GM21390 (cell line): Measurements from ENCODE around the gene HOXA11.

ENCODE experiments used
- ATAC-seq: cut with Tn5 transposase; IDR thresholded peaks from one replicate; pipeline ENCODE4 v1.9.1; 2021; ENCODE audit not compliant: unreplicated experiment

Gene HOXA11

DNA sequence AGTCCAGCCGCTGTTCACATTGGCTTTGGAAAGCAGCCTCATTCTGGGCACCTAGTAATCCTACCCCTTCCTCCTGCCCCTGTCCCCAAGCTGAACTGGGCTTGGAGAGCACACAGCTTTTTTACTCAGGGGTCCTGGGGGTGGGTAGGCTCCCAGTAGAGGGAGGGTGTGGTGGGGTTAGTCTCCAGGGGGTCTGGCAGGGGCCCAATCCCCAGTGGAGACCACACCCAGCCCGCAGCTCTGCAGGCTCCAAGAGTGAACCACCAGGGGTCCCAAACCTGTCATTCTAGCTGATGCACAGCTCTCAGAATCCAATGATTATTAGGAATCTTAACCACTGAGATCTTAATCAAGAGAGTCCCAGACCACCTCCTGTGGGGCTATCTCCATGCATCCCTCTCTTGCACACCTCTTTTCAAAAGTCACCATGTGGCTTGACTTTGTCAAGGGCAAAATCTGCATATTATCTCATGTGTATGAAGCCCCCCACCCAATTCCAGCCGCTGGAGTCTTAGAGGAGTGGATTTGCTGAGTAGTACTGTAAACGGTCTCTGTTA is 2.7 kb downstream of the HOXA11 start:
- ATAC-seq: no peak

DNA sequence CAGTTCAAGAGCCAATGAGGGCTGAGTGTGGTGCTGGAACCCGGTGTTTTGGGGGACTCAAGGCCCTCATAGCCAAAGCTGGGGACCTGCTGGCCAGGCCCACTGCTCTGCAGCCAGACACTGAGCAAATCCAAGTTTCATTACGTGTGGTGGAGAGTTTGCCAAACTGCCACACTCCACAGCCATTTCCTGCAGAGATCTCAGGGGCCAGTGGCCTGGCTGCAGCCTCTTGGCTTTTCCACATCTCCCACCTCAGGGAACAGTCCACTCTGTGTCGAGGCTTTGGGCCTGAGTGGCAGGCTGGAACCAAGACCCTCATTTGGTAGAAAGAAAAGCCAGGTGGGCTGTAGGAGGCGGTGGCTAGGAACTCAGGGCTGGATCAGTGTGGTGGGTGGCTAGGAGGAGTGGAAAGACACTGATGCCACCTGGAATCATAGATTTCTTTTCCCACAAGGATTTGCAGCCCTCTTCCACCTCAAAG is 3.2 kb downstream of the HOXA11 start:
- no peak for ATAC-seq

DNA sequence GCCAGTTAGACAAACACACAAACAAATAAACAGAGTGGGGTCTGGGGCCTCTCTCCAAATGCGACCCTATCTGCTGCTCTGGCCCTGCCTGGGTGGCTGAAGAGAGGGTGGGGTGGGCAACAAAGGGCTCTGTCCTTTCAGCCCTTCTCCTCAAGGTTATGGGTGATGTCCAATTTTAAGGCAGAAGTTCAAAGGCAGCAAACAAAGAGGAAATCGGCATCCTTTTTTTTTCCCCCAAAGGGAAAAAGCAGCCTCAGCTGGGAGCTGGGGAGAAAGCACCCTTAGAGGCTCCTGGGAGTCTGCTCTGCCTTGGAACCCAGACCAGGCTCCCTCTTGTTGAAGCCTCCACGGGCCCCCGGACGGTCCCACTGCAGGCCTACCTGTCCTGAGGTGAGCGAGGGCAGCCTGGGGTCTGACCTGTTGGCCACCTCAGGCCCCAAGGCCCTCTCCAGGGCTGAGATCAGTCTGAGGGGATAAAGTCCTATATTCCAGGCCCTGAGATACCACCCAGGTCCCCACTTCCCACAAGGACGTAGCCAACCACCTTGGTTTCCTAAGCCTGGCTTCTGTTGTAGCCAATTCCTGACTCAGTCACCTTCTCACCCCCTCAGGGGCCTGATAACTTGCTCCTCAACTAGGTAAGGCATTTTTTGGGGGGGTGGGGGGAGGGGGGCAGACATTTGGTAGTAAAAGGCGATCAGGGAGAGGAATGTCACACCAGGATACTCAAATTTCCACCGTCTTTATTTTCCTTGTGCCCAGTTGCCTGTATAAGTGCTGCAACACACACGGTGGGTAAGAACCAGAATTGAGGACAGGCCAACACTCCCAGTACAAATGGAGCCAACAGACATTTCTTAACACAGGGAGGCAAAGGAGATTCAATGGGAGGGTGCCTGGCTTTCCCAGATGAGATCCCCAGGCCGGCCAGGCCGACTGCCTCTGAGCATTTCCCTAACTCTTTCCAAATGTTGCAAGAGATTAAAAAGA is 4.3 kb downstream of the HOXA11 start:
- no peak for ATAC-seq

DNA sequence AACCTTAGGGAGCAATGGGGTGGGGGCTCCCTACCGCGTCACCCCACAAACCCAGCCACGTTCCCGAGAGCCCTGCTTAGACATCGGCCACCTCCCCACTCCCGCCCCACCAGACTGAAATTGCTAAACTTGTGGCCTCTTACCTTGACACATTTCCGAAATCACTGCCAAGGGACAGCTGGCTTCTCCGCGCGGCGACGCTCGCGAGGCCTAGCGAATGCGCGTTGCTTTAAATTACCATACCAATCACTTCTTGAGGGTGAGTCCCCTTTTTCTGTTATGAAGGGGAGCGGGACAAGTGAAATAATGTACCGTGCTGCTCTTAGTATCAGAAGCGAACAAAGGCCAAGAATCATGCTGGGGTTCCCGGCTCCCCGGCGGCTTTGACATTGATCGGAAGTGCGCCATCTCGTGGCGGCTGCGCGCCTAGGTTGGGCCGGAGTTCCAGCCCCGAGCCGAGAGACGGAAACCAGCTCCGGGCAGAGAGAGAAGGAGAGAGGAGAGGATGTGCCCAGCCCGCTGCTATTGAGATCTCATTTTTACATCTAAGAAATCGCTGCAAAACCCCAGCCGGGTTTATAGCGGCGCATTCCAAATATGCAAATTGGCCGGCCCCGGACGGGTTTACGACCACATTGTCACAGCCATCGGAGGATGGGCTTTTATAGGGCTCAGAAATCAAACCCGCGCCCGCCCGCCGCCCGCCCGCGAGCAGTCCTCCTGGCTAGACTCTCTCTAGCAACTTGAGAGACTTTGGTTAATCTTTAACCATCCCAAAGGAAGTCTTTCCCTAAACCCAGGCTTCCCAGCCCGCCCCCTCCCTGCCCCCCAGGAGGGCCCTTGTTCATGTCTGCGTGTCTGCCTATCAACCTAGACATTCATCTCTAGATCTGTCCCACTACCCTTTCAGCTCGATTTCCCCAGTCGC is 5.3 kb downstream of the HOXA11 start:
- no peak for ATAC-seq

DNA sequence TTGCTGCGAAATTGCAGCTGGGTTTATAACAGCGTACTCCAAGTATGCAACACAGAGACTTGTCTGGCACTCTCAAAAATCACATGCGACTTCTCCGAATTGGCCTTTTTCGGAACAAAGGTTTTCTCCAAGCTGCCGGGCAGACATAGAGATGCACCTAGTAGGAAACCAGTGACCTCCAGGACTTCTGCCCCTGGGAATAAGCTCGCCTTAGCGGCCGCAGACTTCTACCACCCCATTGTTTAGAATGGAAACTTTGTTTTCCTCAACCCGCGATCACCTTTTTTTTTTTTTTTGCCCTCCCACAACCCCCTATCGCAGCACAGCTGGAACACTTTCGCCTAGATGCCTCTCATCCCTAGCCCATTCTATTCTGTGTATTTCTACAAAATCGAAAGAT is 6.0 kb downstream of the HOXA11 start:
- no peak for ATAC-seq

GRCh38 chr7:27178366-27178765 is 6.7 kb downstream of the HOXA11 start:
- no peak for ATAC-seq

GRCh38 chr7:27177795-27178320 is 7.2 kb downstream of the HOXA11 start:
- no peak for ATAC-seq

GRCh38 chr7:27176962-27177794 is 7.9 kb downstream of the HOXA11 start:
- no peak for ATAC-seq

DNA sequence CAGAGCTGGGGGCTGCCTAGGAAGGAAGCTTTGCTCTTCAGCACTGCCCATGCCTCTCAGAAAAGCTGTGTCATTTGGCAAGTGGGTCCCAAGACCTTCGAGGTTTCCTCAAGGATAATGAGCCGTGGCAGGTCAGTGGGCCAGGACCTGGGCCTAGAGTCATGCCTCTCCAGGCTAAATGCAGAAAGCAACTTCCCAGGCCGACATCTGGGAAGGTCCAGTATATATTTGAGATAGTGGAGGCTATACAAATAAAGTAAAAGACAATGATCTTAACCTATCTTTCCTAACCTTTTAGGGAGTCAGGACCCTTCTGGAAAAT is 8.5 kb downstream of the HOXA11 start:
- no peak for ATAC-seq

- ATAC-seq: no peak
Measured at GRCh38 chr7:27175626-27176523, 9.2 kb downstream of the HOXA11 start.

DNA sequence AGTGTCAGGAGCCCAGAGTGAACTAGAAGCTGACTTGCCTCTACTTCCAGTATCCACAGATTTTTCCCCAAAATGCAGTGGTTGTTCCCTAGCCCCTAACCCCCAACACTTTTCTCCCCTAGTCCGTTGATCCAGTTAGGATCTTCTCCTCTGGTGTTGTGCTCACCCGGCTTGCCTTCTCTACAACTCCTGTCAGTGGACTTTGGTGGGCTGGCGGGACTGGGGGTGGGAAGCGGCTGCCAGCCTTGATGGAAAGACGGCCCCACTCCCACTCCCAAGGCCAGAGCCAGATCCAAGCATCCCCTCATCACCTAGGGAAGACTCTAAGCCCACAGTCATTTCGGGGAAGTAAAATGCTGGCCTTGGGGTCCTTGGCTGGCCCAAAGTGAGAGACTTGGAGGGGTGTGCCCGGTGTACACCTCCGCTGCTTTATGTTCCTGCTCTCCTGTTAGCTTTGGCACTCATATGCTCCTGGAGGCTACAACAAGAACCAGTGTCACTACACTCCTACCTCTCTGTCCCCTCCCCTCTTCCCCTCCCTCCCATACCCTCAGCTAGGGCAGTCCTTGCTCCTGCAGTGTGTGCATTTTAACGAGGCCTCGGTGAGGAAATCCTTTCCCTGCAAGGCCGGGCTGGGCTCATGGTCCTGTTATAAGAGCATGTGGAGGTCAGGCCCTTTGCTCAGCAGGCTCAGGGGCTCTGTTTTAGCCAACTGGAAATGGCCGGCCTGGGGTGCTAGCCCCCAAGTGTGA is 10.0 kb downstream of the HOXA11 start:
- no peak for ATAC-seq

DNA sequence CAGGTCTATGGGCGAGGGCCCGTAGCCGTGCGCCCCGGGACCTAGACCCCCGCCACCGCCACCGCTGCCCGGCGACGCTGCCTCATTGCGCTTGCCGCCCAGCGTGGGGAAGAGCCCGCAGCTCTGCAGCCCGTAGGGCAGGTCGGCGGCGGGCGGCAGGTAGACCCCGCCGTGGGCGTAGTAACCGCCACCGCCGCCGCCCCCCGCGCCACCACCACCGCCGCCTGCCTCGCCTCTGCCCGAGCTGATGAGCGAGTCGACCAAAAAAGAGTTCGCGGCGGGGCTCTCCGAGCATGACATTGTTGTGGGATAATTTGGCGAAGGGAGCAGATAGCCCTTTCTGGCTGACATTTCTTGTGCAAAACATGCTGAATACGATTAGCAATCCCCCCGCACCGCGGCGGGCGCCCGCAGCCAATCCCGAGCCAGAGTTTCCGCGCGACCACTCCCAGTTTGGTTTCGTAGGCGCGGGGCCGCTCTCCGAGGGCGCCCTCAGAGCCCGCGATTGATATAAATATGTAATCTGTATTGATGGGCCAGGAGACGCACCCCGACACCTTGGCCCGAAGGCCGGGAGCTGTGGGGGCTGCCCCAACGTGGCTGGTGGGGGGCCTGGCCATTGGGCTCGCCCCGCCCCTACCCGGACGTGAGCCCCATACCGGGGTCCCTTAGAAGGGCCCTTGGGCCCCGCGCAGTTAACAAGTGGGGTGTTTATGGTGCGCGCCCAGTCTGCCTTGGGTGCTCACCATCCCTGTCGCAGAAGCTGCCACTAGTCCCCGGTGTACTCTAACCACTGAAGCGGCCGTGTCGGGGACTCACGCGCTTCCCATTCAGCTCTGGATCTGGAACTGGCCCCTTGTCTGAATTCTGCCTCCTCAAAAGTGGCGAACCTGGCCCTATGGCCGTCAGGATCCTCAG is 10.8 kb downstream of the HOXA11 start, which contains the start of gene HOXA10:
Gene HOXA10, minus strand, starts transcription at position 365 of the 918 bp plus-strand sequence. Its CDS starts 14 bp downstream, at position 351.
- no peak for ATAC-seq

GRCh38 chr7:27173511-27173955 is 11.5 kb downstream of the HOXA11 start:
- no peak for ATAC-seq

DNA sequence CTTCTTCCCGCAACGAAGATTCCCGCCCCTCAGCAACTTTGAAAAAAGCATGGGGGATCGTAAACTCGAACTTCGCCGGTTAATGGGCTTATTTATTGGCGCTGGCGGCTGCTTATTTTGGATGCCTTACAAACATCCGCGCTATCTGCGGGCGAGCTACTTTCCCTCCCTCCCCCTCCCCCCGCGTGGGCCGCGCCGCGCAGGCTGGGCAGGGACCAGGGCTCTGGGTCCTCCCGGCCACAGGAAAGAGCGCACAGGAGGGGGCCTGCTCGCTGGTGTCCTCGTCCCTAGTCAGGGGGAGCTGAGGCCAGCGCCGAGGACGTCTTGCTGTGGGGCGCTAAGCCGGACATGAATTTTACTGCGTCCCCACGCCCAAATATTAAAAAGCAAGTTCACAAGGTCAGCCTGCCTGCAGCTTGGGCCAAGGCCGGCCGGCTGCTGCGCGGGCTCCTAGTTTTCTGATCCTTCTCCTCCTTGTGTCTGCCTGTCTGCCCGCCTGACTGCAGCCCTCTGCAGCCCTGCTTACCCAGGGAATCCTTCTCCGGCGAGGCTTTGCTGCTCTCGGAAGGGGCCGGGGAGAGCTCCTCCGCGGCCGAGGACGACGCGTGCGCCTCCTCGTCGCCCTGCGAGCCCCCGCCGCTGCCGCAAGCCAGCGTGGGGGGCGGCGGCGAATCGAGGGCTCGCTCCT is 12.1 kb downstream of the HOXA11 start:
- ATAC-seq: no peak

- ATAC-seq: no peak
Measured at GRCh38 chr7:27172315-27172774, 12.7 kb downstream of the HOXA11 start.

GRCh38 chr7:27171637-27172314 is 13.3 kb downstream of the HOXA11 start:
- ATAC-seq: no peak
